Measurements from ENCODE around the gene UBE2L5. TPM values are rescaled to one million over a fixed set of nuclear protein-coding genes. Genes with fewer than 3 reads are reported as not detected.
"Not testable (repeated sequence)": the region's sequence is repeated elsewhere in the genome, so short reads cannot be mapped to it uniquely, and the experiment has no call there.

UBE2L5 gene
- total RNA-seq, 2 donors from 2014 or later, result 1.1 TPM; not detected in 1

DNA sequence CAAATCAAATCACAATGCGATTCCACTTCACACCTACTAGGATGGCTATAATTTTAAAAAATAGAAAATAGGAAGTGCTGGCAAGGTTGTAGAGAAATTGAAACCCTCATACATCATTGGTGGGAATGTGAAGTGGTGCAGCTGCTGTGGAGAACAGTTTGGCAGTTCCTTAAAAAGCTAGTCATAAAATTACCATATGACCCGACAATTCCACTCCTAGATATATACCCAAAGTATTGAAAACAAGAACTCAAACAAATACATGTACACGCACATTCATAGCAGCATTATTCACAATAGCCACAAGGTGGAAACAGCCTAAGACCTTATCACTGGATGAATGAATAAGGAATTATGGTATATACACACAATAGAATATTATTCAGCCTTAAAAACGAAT, 31.4 kb downstream of the UBE2L5 start:
- H3K4me1 ChIP-seq (ENCODE audit: control insufficient read depth in 1 of 2, low read depth in 2 of 2), result peaks cover 0 to 11% of the 10 kb centered on the region in 2 donors
- H3K9me3 ChIP-seq, result no peaks in the 10 kb centered on the region
- H3K36me3 ChIP-seq, result no peaks in the 10 kb centered on the region
- TF ChIP-seq, protein P1, sequence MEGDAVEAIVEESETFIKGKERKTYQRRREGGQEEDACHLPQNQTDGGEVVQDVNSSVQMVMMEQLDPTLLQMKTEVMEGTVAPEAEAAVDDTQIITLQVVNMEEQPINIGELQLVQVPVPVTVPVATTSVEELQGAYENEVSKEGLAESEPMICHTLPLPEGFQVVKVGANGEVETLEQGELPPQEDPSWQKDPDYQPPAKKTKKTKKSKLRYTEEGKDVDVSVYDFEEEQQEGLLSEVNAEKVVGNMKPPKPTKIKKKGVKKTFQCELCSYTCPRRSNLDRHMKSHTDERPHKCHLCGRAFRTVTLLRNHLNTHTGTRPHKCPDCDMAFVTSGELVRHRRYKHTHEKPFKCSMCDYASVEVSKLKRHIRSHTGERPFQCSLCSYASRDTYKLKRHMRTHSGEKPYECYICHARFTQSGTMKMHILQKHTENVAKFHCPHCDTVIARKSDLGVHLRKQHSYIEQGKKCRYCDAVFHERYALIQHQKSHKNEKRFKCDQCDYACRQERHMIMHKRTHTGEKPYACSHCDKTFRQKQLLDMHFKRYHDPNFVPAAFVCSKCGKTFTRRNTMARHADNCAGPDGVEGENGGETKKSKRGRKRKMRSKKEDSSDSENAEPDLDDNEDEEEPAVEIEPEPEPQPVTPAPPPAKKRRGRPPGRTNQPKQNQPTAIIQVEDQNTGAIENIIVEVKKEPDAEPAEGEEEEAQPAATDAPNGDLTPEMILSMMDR (IDR thresholded peaks at IDR 0.05), result no peak
- H3K27ac ChIP-seq, result no peak overlapping the region
- ATAC-seq (ENCODE audit: insufficient number of reproducible peaks, low FRiP score, low read depth), result no peak
- DNase-seq (ENCODE audit: low spot score), result no peak
- H3K4me3 ChIP-seq, result no peak overlapping the region
- no peaks in the 10 kb centered on the region for H3K27me3 ChIP-seq (replicated peaks; ENCODE audit: insufficient read depth)

DNA sequence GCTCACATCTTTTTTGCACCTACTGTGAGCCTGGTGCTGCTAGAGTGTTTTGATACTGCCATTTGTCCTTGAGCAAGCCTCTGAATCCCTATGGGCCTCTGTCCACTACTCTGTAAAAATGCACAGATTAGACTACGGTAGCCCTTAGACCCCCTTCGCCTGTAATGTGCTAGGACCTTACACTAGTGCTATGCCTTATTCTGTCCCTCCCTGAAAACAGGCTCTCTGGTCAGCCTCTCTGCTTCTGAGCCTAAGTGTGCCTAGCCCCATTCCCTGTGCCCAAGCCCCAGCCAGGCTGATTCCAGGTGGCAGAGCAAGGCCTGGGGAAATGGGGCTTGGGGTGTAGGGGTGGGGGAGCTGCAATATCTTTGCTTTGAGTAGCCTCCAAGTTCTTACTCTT, 32.7 kb downstream of the UBE2L5 start:
- Histone ChIP-seq H3K36me3 (no peaks in the 10 kb centered on the region), H3K4me3 (no peak overlapping the region), H3K9me3 (no peaks in the 10 kb centered on the region), H3K27me3 (replicated peaks; ENCODE audit: insufficient read depth) (no peaks in the 10 kb centered on the region), H3K27ac (no peak overlapping the region), H3K4me1 (ENCODE audit: control insufficient read depth in 1 of 2, low read depth in 2 of 2) (peaks cover 0 to 20% of the 10 kb centered on the region in 2 donors)
- ATAC-seq (ENCODE audit: insufficient number of reproducible peaks, low FRiP score, low read depth), result no peak
- TF ChIP-seq, protein P1 (IDR thresholded peaks at IDR 0.05), result no peak
- no peak for DNase-seq (ENCODE audit: low spot score)

DNA sequence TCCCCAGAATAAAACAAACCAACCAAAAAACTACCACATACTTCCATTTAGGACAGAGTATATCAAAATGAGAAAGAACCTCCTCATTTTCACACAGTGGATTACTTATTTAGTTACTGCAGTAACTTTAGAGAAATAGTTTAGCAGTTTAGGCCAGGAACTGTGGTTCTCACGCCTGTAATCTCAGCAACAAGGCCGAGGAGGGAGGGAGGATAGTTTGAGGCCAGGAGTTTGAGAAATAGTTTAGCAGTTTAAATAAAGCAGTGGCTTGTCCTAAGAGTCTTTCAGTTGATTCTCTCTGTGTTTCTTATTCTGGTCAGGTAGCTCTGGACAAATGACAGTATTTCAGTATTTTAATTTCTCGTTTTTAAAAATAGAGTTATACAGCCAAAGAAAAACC, 34.0 kb downstream of the UBE2L5 start:
- ATAC-seq (ENCODE audit: insufficient number of reproducible peaks, low FRiP score, low read depth) (no peak), DNase-seq (ENCODE audit: low spot score) (no peak)
- no peak overlapping the region for H3K27ac ChIP-seq
- TF ChIP-seq, protein P1 (IDR thresholded peaks at IDR 0.05), result no peak
- H3K4me1 ChIP-seq (ENCODE audit: control insufficient read depth in 1 of 2, low read depth in 2 of 2), result peaks cover under 1 to 21% of the 10 kb centered on the region in 2 donors
- H3K36me3 ChIP-seq, result peaks cover under 1% of the 10 kb centered on the region
- H3K27me3 ChIP-seq (replicated peaks; ENCODE audit: insufficient read depth), result no peaks in the 10 kb centered on the region
- no peak overlapping the region for H3K4me3 ChIP-seq
- H3K9me3 ChIP-seq, result no peaks in the 10 kb centered on the region

DNA sequence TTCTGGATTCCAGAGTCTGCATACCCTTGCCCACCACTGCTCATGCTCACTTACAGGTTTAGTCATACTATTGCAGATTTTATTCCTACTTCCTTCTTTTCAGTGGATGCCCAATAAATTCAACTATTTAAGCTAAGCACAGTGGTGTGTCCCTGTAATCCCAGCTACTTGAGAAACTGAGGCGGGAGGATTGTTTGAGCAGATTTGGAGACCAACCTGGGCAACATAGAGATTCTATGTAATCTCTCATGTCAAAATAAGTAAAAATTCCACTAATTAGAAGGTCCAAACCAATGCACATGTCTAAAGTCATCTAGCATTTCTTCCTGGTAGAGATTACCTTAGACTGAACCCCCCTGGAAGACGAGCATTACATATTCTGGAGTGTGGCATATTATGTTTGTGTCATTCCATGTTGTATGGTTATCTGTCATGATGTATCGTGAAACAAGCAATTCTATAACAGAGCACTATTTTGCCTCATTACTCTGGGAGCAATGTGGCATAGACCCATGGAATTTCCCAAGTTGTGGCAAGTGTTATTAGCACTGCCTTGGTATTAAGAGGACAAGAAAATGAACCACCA, 35.1 kb downstream of the UBE2L5 start:
- ATAC-seq (ENCODE audit: insufficient number of reproducible peaks, low FRiP score, low read depth) (no peak), DNase-seq (ENCODE audit: low spot score) (no peak)
- TF ChIP-seq, protein P1 (IDR thresholded peaks at IDR 0.05), result no peak
- Histone ChIP-seq H3K27me3 (replicated peaks; ENCODE audit: insufficient read depth) (no peaks in the 10 kb centered on the region), H3K9me3 (no peaks in the 10 kb centered on the region), H3K4me3 (no peak overlapping the region), H3K27ac (no peak overlapping the region), H3K4me1 (ENCODE audit: control insufficient read depth in 1 of 2, low read depth in 2 of 2) (peaks cover 8 to 32% of the 10 kb centered on the region in 2 donors), H3K36me3 (peaks cover 7% of the 10 kb centered on the region)

DNA sequence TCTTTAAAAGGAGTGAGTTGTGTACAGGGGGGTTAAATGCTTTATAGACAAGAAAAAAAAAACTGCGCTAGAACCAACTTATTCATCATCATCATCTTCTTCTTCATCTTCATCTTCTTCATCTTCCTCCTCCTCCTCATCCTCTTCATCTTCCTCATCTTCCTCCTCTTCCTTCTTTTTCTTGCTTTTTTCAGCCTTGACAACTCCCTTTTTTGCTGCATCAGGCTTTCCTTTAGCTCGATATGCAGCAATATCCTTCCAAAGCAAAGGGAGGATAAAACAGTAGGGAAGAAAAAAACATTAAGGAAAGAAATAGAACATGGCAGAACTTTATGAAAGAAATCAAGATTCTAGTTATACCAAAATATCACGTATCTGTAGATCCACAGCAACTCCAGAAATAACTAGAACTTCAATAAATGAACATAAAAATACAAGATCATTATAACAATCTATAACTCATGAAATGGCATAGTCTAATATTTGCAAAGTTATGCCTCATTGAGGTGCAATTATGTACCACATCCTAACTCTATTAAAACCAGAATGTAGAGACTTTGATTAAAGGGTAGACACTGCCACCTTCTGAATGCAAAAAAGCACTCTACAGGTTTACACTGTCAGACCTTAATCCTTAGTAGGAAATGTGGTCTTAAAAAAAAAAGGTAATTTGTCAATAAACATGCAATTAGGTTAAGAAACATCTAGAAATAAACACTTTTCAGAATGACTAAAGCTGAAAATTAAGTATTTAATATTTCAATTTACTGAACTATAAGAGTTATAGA, 39.2 kb downstream of the UBE2L5 start:
- DNase-seq (ENCODE audit: low spot score); H3K36me3 ChIP-seq; ATAC-seq (ENCODE audit: insufficient number of reproducible peaks, low FRiP score, low read depth); H3K27me3 ChIP-seq (replicated peaks; ENCODE audit: insufficient read depth); H3K4me3 ChIP-seq; H3K9me3 ChIP-seq: not testable (repeated sequence)
- Histone ChIP-seq H3K4me1 (ENCODE audit: control insufficient read depth in 1 of 2, low read depth in 2 of 2) (peaks cover 23 to 37% of the 10 kb centered on the region in 2 donors), H3K27ac (peak overlapping the region; percentile 30 to 90)
- TF ChIP-seq, protein P1 (IDR thresholded peaks at IDR 0.05), result peak; percentile 28
